GM12878 (cell line): ENCODE measurements around the gene OSBPL10. TPM values are rescaled to one million over a fixed set of nuclear protein-coding genes. Genes with fewer than 3 reads are reported as not detected.

Source experiments
- ATAC-seq: fragments of 200-7000 bp; cut with Tn5 transposase; 3 replicates; pipeline ENCODE4 v1.9.1; 2020; ENCODE audit warnings: mild to moderate bottlenecking, moderate library complexity
- BruUV-seq: library from RNA; stranded (reverse); fragments of 400-500 nt; replicated peaks from 2 replicates; lab custom pipeline; 2021; lab: Mats Ljungman, UMichigan
- CTCF ChIA-PET: fragments of 300-600 bp; sonication (Branson Sonifier 250); formaldehyde crosslinking; extraction: SDS; loops from one replicate; lab custom pipeline; 2021; ENCODE audit warnings: inconsistent platforms; lab: Yijun Ruan, JAX
- POLR2A ChIA-PET: fragments of 350-600 bp; formaldehyde crosslinking; extraction: SDS; loops from one replicate; lab custom pipeline; 2021; ENCODE audit warnings: inconsistent platforms; lab: Charles Lee
- RAD21 ChIA-PET: fragments of 300-600 bp; sonication (Branson Sonifier 250); formaldehyde crosslinking; loops from one replicate; lab custom pipeline; 2023; ENCODE audit warnings: antibody characterized with exemption; ENCODE audit not compliant: unreplicated experiment; lab: Charles Lee
- SMC1A ChIA-PET: fragments of 300-600 bp; sonication (Branson Sonifier 250); formaldehyde crosslinking; loops from one replicate; lab custom pipeline; 2023; ENCODE audit not compliant: unreplicated experiment, uncharacterized antibody; lab: Charles Lee
- DNase-seq: peaks from one replicate; pipeline ENCODE4 v3.0.0-alpha.2; 2011; ENCODE audit warnings: low read depth, low spot score
- FAIRE-seq: peaks from 3 replicates; lab custom pipeline; 2011; peaks lifted over from hg19 to GRCh38; lab: Jason Lieb, UNC
- H2AFZ ChIP-seq: 2 replicates; pipeline ENCODE4 v1.6.0; 2011; ENCODE audit warnings: low read depth, low read length, control low read depth; ENCODE audit not compliant: control insufficient read depth
- H3K27ac ChIP-seq: 2 replicates; pipeline ENCODE4 v1.5.1; 2011; ENCODE audit warnings: control low read depth; ENCODE audit not compliant: control insufficient read depth, insufficient read depth
- H3K27me3 ChIP-seq, 2 experiments: replicated peaks in 1 of 2; 2 replicates each; pipeline versions ENCODE4 v1.6.0 to v1.6.1; 2011; ENCODE audit warnings: low read length in 1 of 2; ENCODE audit not compliant: control insufficient read depth in 2 of 2, insufficient read depth in 2 of 2
- H3K36me3 ChIP-seq, 2 experiments: 2 replicates each; pipeline ENCODE4 v1.5.1; 2011; ENCODE audit warnings: low read length in 1 of 2; ENCODE audit not compliant: control insufficient read depth in 2 of 2, insufficient read depth in 2 of 2
- H3K4me1 ChIP-seq: 2 replicates; pipeline ENCODE4 v1.6.1; 2011; ENCODE audit warnings: mild to moderate bottlenecking, low read length, moderate library complexity, mixed read lengths; ENCODE audit not compliant: control insufficient read depth, insufficient read depth
- H3K4me2 ChIP-seq: 2 replicates; pipeline ENCODE4 v1.6.0; 2011; ENCODE audit warnings: control low read depth; ENCODE audit not compliant: control insufficient read depth, insufficient read depth
- H3K4me3 ChIP-seq: fragments of 200-600 bp; sonication (generic); 2 replicates; pipeline ENCODE4 v1.5.1; 2016
- H3K79me2 ChIP-seq: 2 replicates; pipeline ENCODE4 v1.6.0; 2011; ENCODE audit warnings: low read length; ENCODE audit not compliant: control insufficient read depth, insufficient read depth
- H3K9ac ChIP-seq: 2 replicates; pipeline ENCODE4 v1.8.0; 2011; ENCODE audit warnings: low read length, control low read depth, mixed read lengths; ENCODE audit not compliant: control insufficient read depth, insufficient read depth
- H3K9me3 ChIP-seq: replicated peaks from 3 replicates; pipeline ENCODE4 v1.5.1; 2011; ENCODE audit warnings: mild to moderate bottlenecking, low read length; ENCODE audit not compliant: control insufficient read depth, insufficient read depth
- H4K20me1 ChIP-seq: 2 replicates; pipeline ENCODE4 v1.6.0; 2011; ENCODE audit not compliant: control insufficient read depth, insufficient read depth
- BACH1 ChIP-seq: fragments of 450-650 bp; IDR thresholded peaks from 2 replicates; pipeline ENCODE4 v1.6.1; 2017; ENCODE audit warnings: mild to moderate bottlenecking, borderline replicate concordance
- CHD2 ChIP-seq: IDR thresholded peaks from 2 replicates; pipeline ENCODE4 v1.6.1; 2011; ENCODE audit warnings: low read depth, low read length, improper control_type of control experiment, borderline replicate concordance
- ELK1 ChIP-seq: IDR thresholded peaks from 2 replicates; pipeline ENCODE4 v1.6.1; 2012; ENCODE audit warnings: low read depth, low read length, improper control_type of control experiment
- ESRRA ChIP-seq: IDR thresholded peaks from 2 replicates; pipeline ENCODE4 v1.6.1; 2012; ENCODE audit warnings: mild to moderate bottlenecking, low read length, improper control_type of control experiment
- MEF2B ChIP-seq: fragments of 450-650 bp; IDR thresholded peaks from 2 replicates; pipeline ENCODE4 v1.6.1; 2018; ENCODE audit warnings: mild to moderate bottlenecking, moderate library complexity; ENCODE audit not compliant: partially characterized antibody, poor library complexity, severe bottlenecking
- NFYB ChIP-seq: IDR thresholded peaks from 2 replicates; pipeline ENCODE4 v1.6.1; 2011; ENCODE audit warnings: low read depth, mild to moderate bottlenecking, low read length, improper control_type of control experiment, moderate library complexity; ENCODE audit not compliant: insufficient read depth
- PAX8 ChIP-seq: fragments of 450-650 bp; IDR thresholded peaks from 2 replicates; pipeline ENCODE4 v1.6.1; 2017; ENCODE audit warnings: mild to moderate bottlenecking, moderate library complexity
- PBX3 ChIP-seq: IDR thresholded peaks from 2 replicates; pipeline ENCODE4 v1.6.1; 2011; ENCODE audit warnings: mild to moderate bottlenecking, low read depth, low read length, moderate library complexity; ENCODE audit not compliant: insufficient replicate concordance
- PML ChIP-seq: IDR thresholded peaks from 2 replicates; pipeline ENCODE4 v1.6.1; 2012; ENCODE audit warnings: low read length, inconsistent platforms
- PRDM15 ChIP-seq: fragments of 450-650 bp; formaldehyde crosslinking; IDR thresholded peaks from 2 replicates; pipeline ENCODE4 v1.4.0; 2020; ENCODE audit warnings: mild to moderate bottlenecking, moderate library complexity
- RELB ChIP-seq: fragments of 450-650 bp; IDR thresholded peaks from 2 replicates; pipeline ENCODE4 v1.6.1; 2017; ENCODE audit warnings: low read depth, mild to moderate bottlenecking, moderate library complexity
- SMAD1 ChIP-seq: fragments of 450-650 bp; IDR thresholded peaks from 2 replicates; pipeline ENCODE4 v1.6.1; 2018; ENCODE audit warnings: mild to moderate bottlenecking, low read depth; ENCODE audit not compliant: partially characterized antibody
- SP1 ChIP-seq: IDR thresholded peaks from one replicate; pipeline ENCODE4 v1.6.1; 2011; ENCODE audit warnings: low read depth, low read length
- ZNF384 ChIP-seq: IDR thresholded peaks from 2 replicates; pipeline ENCODE4 v1.6.1; 2012; ENCODE audit warnings: low read depth, mild to moderate bottlenecking, low read length, improper control_type of control experiment, borderline replicate concordance
- WGBS: methylation state at CpG from one replicate; pipeline ENCODE4 v1.1.6; 2016; ENCODE audit warnings: low lambda C conversion rate; ENCODE audit not compliant: insufficient replicate concordance, insufficient coverage; ENCODE audit errors: missing lambda C conversion rate; 5-methylcytosine and 5-hydroxymethylcytosine counted together
- in situ Hi-C: fragments of 300-500 bp; cut with MboI; formaldehyde crosslinking; loops from 9 replicates; pipeline ENCODE4 v1.14.3; 2018; ENCODE audit warnings: mixed read lengths
- intact Hi-C: fragments of 100-400 bp; cut with micrococcal nuclease; formaldehyde crosslinking; loops from one replicate; pipeline ENCODE4 v1.14.2; 2022; ENCODE audit not compliant: unreplicated experiment
- polyA plus RNA-seq, 11 experiments: library from polyadenylated mRNA; depleted of rRNA in 4 of 11; unstranded in 6 of 11; stranded (reverse) in 5 of 11; fragments of >200 nt; fragmentation: Nextera tagmentation in 4 of 11; fragmentation: Illumina TruSeq in 1 of 11; extraction: Ambion mirVana in 4 of 11; extraction: Trizol in 1 of 11; gene quantifications; 1 replicate in 1 of 11; 2 replicates in 10 of 11; pipeline versions ENCODE4 v1.2.1 to v1.2.3, GENCODE V29; 2011 to 2016; ENCODE audit warnings: inconsistent platforms in 2 of 11, missing spikeins in 2 of 11, low read depth in 1 of 11
- total RNA-seq, 4 experiments: library from RNA; depleted of rRNA in 3 of 4; stranded (reverse); fragments of >200 nt in 3 of 4; fragmentation: Illumina TruSeq in 1 of 4; extraction: Trizol in 1 of 4; gene quantifications; 2 replicates each; pipeline versions ENCODE4 v1.2.1 to v1.2.3, GENCODE V29; 2013 to 2021
- TF ChIP-seq, protein P1 (sequence below): IDR thresholded peaks from 2 replicates; pipeline ENCODE4 v1.6.1; 2011; ENCODE audit warnings: borderline replicate concordance, low read depth, mild to moderate bottlenecking, moderate library complexity, mixed read lengths, low read length; ENCODE audit not compliant: insufficient read depth; ENCODE audit errors: extremely low read length

The OSBPL10 gene
- total and polyA plus RNA-seq, 10 of the 15 experiments (the other 5 are each of a cell fraction or from before 2014, with no cell fraction given): 0.03 to 0.25 (median 0.09) TPM; not detected in 5

- Histone ChIP-seq H3K4me1 (peaks cover 28% of the 10 kb centered on the region), H3K4me2 (no peak overlapping the region), H3K9me3 (no peaks in the 10 kb centered on the region), H3K4me3 (no peak overlapping the region), H3K36me3 (peaks cover 3 to 17% of the 10 kb centered on the region in 2 experiments; a peak in 3 of 4 replicates), H3K27me3 (no peaks in the 10 kb centered on the region), H3K79me2 (peaks cover 2% of the 10 kb centered on the region; the same call in 1 of the 2 replicates), H4K20me1 (no peaks in the 10 kb centered on the region), H3K27ac (no peak overlapping the region), H3K9ac (no peak overlapping the region), H2AFZ (no peak overlapping the region)
- ChIA-PET SMC1A (interaction anchor here (0.7 to 3.9 kb wide), 9 partner anchors 8 to 127 kb away, joined by 3 to 28 read pairs (median 4); partner anchors contain the start of gene STT3B), CTCF (interaction anchor here (1.0 to 3.0 kb wide), 6 partner anchors 9 to 71 kb away, joined by 3 to 7 read pairs (median 4); no protein-coding TSS in a partner anchor), POLR2A (interaction anchor here (0.9 kb wide), 1 partner anchor 12 kb away, joined by 3 read pairs; no protein-coding TSS in a partner anchor), RAD21 (interaction anchor here (0.6 to 1.4 kb wide), 3 partner anchors 23 to 122 kb away, joined by 3 to 6 read pairs (median 4); no protein-coding TSS in a partner anchor)
- intact Hi-C loops: no loop called here
- in situ Hi-C loops: no loop called here
- no peak for FAIRE-seq
- DNase-seq: no peak
- BruUV-seq: no TSS peak
- no peak for ATAC-seq
- WGBS: 92% methylated on average over 2 of the region's 2 CpGs
- TF ChIP-seq, protein P1, sequence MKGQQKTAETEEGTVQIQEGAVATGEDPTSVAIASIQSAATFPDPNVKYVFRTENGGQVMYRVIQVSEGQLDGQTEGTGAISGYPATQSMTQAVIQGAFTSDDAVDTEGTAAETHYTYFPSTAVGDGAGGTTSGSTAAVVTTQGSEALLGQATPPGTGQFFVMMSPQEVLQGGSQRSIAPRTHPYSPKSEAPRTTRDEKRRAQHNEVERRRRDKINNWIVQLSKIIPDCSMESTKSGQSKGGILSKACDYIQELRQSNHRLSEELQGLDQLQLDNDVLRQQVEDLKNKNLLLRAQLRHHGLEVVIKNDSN: no peak
- no peak for TF ChIP-seq BACH1
- no peak for TF ChIP-seq SMAD1
- TF ChIP-seq SP1: no peak
- no peak for TF ChIP-seq RELB
- no peak for TF ChIP-seq ESRRA
- TF ChIP-seq PBX3: no peak
- TF ChIP-seq NFYB: no peak
- TF ChIP-seq PAX8: no peak
- no peak for TF ChIP-seq CHD2
- TF ChIP-seq ELK1: no peak
- no peak for TF ChIP-seq PRDM15 (CRISPR knock-in tag)
- no peak for TF ChIP-seq PML
- no peak for TF ChIP-seq MEF2B
- TF ChIP-seq ZNF384: no peak
Measured at GRCh38 chr3:31625358-31625757, 355.7 kb downstream of the OSBPL10 start.
